GM21381 (cell line): ENCODE results near the gene TOB2.

ENCODE experiments used
- ATAC-seq: cut with Tn5 transposase; IDR thresholded peaks from one replicate; pipeline ENCODE4 v1.9.1; 2021; ENCODE audit warnings: mild to moderate bottlenecking, moderate library complexity; ENCODE audit not compliant: unreplicated experiment

TOB2 gene, protein sequence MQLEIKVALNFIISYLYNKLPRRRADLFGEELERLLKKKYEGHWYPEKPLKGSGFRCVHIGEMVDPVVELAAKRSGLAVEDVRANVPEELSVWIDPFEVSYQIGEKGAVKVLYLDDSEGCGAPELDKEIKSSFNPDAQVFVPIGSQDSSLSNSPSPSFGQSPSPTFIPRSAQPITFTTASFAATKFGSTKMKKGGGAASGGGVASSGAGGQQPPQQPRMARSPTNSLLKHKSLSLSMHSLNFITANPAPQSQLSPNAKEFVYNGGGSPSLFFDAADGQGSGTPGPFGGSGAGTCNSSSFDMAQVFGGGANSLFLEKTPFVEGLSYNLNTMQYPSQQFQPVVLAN

GRCh38 chr22:41446639-41447434 lies at the start of gene TOB2:
TSS of gene TOB2 (minus strand) at chr22:41446801. CDS start at chr22:41437345, 9,456 bp downstream.
- ATAC-seq = peak; percentile 38

- no peak for ATAC-seq
These were observed 44.9 kb upstream of the TOB2 start for GRCh38 chr22:41491374-41492100.

DNA sequence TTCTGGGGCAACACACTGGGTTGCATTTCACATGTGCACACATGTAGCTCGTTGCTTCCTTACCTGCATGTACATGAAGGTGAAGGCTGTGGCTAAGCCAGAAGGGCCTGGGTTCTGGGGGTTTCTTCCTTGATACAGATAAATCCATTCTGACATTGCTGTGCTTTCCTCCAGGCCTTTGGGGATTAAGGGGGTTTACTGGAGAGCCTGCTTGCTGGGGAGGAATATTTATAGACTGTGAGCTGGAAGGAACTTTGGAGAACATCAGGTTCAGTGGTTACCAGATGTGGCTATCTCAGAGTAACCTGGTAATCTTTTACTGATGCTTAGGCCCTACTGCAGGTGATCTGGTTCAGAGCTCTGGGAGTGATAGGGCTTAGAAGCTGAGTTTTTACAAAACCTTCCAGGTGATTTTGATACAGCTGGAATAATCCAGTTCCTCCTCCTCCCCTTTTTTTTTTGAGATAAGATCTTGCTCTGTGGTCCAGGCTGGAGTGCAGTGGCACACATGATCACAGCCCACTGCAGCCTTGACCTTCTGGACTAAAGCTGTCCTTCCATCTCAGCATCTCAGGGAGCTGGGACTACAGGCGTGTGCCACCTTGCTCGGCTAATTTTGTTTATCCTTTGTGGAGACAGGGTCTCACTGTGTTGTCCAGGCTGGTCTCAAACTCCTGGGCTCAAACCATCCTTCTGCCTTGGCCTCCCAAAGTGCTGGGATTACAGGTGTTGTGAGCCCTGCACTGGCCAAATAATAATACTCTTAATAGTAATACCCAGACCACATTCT lies 42.2 kb upstream of the TOB2 start:
- ATAC-seq = no peak

- no peak for ATAC-seq
These were observed 41.5 kb upstream of the TOB2 start for GRCh38 chr22:41488076-41488475.

- no peak for ATAC-seq
These were observed 40.7 kb upstream of the TOB2 start for GRCh38 chr22:41487037-41487935.

DNA sequence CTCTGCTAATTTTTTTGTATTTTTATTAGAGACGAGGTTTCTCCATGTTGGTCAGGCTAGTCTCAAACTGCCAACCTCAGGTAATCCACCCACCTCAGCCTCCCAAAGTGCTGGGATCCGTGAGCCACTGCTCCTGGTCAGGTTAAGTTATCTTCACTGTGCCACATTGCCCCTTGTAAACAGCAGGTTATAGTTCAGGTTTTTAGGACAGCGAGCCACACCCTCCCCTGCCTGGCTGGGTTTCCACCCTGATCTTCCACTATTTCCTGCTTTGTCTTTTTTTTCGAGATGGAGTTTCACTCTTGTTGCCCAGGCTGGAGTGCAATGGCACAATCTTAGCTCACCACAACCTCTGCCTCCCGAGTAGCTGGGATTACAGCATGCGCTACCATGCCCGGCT lies 38.4 kb upstream of the TOB2 start:
- ATAC-seq = no peak

DNA sequence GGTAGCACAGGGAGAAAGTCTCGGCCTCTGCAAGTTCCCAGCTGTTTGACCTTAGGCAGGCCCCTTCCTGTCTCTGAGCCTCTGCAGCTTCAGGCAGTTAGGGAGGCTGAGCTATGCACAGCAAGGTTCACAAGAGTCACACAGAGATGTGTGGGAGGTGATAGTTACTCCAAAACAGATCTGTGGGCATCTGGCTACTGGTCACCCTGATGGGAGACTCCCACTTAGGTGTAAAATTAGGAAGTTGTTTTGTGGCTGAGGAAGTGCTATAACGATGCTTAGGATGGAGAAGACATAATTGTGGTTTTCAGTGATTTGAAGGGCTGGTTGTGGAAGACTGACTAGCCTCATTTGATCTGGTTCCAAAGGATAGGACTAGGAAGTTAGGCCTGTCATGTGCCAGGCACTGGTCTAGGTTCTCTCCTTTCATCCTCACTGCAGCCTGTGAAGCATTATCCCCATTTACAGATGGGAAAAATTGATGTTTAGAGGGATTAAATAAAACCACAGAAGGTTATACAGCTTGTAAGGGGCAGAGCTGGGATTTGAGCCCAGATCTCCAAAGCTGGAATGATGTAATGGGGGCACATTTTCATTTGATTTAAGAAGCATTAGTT lies 35.8 kb upstream of the TOB2 start:
- ATAC-seq = no peak

DNA sequence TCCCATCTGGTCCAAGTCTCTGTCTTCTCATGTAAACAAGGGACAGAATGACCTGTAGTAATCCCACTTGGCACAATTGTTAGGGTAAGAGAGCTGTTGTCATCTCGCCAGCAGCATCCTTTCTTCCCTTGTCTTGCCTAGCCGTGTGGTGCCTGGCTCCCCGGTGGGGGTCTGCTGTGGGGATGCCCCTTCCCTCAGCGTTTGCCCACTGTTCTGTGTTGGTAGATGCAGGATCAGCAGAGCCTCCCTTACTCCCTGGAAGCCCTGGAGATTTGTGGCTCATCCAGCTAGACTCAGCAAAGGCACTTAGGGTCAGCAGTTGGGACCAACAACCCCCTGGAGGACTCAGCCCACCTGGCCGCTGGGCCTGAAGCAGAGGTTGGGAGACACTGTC lies 35.3 kb upstream of the TOB2 start:
- ATAC-seq = no peak

DNA sequence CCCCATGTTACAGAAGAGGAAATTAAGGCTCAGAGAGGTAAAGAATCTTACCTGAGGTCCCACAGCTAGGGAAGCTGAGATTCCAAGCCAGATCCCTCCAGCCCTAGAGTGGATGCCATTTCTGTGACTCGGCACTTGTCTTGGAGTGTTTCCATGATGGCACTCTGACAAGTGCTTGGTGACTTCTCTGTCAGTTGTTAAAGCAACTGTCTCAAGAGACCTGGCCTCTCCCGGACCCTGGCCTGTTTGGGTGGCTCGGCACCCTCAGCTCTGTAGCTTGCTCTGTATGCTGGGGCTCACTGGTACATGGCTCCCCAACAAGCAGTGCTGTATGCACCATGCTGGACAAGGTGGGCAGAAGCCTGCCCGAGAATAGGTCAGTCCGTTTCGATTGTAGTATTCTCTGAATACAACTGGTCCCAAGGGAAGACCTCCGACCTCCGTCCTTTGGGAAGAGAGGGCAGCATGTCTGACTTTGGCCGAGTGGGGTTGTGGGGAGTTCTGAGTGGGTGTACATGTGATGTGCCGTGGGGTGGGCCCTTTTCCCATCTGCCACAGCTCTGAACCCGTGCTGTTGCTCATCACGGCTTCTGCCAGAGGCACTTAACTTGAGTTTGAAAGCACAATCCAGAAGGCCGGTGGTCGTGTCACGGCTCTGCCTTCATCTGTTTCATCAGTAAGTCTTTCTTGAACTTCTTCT lies 34.7 kb upstream of the TOB2 start:
- no peak for ATAC-seq

GRCh38 chr22:41480397-41480735 lies 33.8 kb upstream of the TOB2 start:
- no peak for ATAC-seq

DNA sequence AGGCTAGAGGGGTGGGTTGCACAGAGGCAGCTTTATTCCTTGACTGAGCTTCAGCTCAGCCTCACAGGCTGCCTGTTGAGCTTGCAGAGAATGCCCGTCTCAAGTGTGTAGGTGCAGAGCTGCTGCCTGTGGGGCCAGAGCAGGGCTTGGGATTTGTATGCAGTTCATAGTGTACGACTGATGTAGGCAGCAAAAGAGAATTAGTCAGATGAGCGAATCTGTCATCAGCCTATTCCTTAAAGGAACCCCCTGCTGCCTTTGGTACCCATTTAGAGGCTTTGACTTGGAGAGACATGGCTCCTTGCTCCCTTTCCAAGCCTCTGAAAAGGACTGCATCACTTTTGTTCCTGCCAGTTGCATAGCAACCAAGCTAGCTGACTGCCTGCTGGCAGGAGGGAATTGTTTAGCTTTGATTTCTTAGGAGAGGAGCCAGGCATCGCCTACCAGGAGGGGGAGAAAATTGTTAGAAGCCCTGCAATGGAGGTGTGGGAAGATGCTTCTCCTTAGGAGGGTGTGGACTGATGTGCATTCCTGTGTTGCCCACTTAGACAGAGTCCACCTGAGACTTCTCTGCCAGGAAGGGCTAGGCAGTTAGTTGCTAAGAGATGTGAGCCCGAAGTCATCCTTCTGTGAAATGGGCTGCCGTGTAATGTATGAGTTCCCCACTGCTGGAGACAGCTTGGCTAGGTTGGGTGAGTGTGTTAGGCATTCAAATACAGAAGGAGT lies 33.2 kb upstream of the TOB2 start:
- no peak for ATAC-seq

DNA sequence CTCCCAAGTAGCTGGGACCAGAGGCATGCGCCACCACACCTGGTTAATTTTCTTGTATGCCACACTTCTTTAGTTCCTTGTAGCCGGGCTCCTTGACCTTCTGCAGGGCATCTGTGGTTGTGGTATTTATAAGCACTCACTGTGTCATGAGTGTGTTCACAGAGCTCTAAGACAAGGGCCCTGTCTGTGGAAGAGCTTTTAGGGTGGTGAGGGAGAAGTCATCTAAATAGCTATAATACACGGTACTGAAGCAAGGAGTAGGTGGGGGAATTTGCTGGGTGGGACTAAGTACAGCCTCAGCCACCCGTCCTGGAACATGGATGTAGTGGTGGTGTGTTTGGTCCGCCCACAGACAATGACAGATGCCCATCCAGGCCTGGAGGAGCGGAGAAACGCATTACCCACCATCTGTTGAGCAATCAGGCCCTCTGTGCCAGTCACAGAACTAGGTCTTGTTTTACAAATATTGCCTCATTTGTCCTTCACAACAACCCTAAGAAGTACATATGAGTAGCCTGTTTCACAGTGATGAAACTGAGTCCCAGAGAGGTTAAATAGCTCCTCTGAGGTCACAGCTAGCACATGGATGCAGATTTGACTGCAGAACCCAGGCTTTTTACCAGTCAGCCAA lies 32.4 kb upstream of the TOB2 start:
- no peak for ATAC-seq

DNA sequence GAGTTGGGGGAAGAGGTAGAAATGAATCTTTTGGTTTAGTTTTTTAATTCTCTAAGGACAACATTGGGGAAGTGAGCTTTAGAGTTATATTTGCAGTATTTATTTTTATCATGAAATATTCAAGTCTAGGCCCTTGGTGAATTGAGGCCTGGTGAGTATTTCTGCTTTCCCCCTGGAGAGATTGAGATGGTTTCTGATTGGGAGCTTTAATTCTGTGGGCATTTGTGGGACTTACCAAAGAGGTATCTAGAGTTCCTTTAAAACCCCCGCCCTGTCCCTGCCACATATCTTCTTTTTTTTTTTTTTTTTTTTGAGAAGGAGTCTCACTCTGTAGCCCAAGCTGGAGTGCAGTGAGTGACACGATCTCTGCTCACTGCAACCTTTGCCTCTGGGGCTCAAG lies 31.9 kb upstream of the TOB2 start:
- no peak for ATAC-seq

DNA sequence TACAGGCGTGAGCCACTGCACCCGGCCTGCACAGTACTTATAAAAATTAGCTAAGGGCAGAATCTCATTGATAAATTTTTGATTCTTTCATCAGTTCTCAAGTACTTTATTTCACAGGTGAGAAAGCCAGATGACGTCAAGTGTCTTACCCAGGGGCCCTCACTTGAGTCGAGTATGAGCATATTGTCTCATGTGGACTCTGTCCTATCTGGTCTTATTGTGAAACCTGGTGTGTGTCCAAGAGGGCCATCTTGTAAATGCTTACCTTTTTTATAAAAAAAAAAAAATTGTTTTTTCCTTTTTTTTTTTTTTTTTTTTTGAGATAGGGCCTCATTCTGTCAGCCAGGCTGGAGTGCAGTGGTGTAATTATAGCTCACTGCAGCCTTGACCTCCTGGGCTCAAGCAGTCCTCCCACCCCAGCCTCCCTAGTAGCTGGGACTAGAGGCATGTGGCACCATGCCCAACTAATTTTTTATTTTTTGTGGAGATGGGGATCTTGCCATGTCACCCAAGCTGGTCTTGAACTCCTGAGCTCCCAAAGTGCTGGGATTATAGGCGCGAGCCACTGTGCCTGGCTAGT lies 28.4 kb upstream of the TOB2 start:
- ATAC-seq = no peak

- no peak for ATAC-seq
These were observed 25.0 kb upstream of the TOB2 start for GRCh38 chr22:41471568-41471967.

- no peak for ATAC-seq
These were observed 24.3 kb upstream of the TOB2 start for GRCh38 chr22:41470886-41471285.

DNA sequence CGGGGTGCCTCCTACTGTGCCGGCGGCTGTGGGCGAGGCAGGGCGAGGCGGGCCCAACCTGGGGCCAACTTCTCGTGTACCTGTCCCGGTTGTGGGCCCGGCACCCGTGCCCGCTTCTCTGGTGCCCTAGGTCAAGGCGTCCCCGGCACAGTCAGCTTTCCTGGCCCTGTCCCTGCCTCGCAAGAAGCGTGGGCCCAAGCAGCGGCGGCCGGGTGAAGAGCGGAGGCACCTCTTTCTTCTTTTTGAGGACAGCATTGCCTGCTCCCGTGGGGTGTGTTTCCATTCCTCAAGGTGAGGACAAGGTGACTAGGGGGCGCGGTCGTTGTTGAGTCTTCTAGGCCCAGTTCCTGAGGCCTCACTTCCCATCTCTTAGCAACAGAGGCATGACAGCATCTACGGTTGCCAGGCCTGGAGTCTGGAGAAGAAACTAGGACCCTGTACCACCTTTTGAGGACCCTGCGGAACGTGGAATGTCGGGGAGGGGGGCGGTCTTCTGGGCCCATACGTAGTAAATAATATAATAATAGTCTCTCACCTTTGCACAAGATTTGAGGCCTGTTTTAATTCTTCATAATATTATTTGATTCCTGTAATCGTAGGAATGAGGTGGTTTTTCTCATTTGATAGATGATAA lies 22.7 kb upstream of the TOB2 start:
- peak; percentile 21 for ATAC-seq
